ENCODE data around the gene PNPLA3.

The PNPLA3 gene

GRCh38 chr22:43923191-43923590 is 414 bp upstream of the PNPLA3 start:
- in situ Hi-C loops (cut with HindIII; ENCODE audit: low sequenced_read_pairs), result no loop called here

- in situ Hi-C loops (cut with HindIII; ENCODE audit: low sequenced_read_pairs), result no loop called here
Measured at GRCh38 chr22:43924877-43925276, 1.3 kb downstream of the PNPLA3 start.

GRCh38 chr22:43925433-43926348 is 2.1 kb downstream of the PNPLA3 start:
- in situ Hi-C loops (cut with HindIII; ENCODE audit: low sequenced_read_pairs), result no loop called here

- in situ Hi-C loops (cut with HindIII; ENCODE audit: low sequenced_read_pairs), result no loop called here
Measured at GRCh38 chr22:43926349-43926710, 2.7 kb downstream of the PNPLA3 start.

GRCh38 chr22:43928468-43928867 is 4.9 kb downstream of the PNPLA3 start:
- in situ Hi-C loops (cut with HindIII; ENCODE audit: low sequenced_read_pairs), result no loop called here

- in situ Hi-C loops (cut with HindIII; ENCODE audit: low sequenced_read_pairs), result no loop called here
Measured at GRCh38 chr22:43928908-43929307, 5.3 kb downstream of the PNPLA3 start.

GRCh38 chr22:43931771-43932170 is 8.2 kb downstream of the PNPLA3 start:
- in situ Hi-C loops (cut with HindIII; ENCODE audit: low sequenced_read_pairs), result no loop called here

GRCh38 chr22:43941449-43941848 is 17.8 kb downstream of the PNPLA3 start:
- in situ Hi-C loops (cut with HindIII; ENCODE audit: low sequenced_read_pairs), result no loop called here

- in situ Hi-C loops (cut with HindIII; ENCODE audit: low sequenced_read_pairs), result no loop called here
Measured at GRCh38 chr22:43944670-43945430, 21.2 kb downstream of the PNPLA3 start.

- in situ Hi-C loops (cut with HindIII; ENCODE audit: low sequenced_read_pairs), result no loop called here
Measured at GRCh38 chr22:43945632-43946383, 22.2 kb downstream of the PNPLA3 start.

- in situ Hi-C loops (cut with HindIII; ENCODE audit: low sequenced_read_pairs), result no loop called here
Measured at GRCh38 chr22:43946384-43946667, 22.7 kb downstream of the PNPLA3 start.

GRCh38 chr22:43948836-43949406 is 25.3 kb downstream of the PNPLA3 start:
- in situ Hi-C loops (cut with HindIII; ENCODE audit: low sequenced_read_pairs), result no loop called here

GRCh38 chr22:43951391-43951790 is 27.8 kb downstream of the PNPLA3 start:
- in situ Hi-C loops (cut with HindIII; ENCODE audit: low sequenced_read_pairs), result no loop called here

GRCh38 chr22:43951966-43952365 is 28.4 kb downstream of the PNPLA3 start:
- in situ Hi-C loops (cut with HindIII; ENCODE audit: low sequenced_read_pairs), result no loop called here

GRCh38 chr22:43953988-43954785 is 30.6 kb downstream of the PNPLA3 start:
- in situ Hi-C loops (cut with HindIII; ENCODE audit: low sequenced_read_pairs), result no loop called here

- in situ Hi-C loops (cut with HindIII; ENCODE audit: low sequenced_read_pairs), result no loop called here
Measured at GRCh38 chr22:43955040-43955882, 31.7 kb downstream of the PNPLA3 start, which contains the start of gene SAMM50. TSS of gene SAMM50 (plus strand) at chr22:43955442. CDS start at chr22:43955578, 136 bp downstream.

- in situ Hi-C loops (cut with HindIII; ENCODE audit: low sequenced_read_pairs), result no loop called here
Measured at GRCh38 chr22:43955883-43956782, 32.5 kb downstream of the PNPLA3 start.

- in situ Hi-C loops (cut with HindIII; ENCODE audit: low sequenced_read_pairs), result no loop called here
Measured at GRCh38 chr22:43956805-43957463, 33.3 kb downstream of the PNPLA3 start.
